Measurements from ENCODE around the gene KCNAB1.

KCNAB1 gene

GRCh38 chr3:156511987-156512677 is 391.8 kb downstream of the KCNAB1 start:
- Histone ChIP-seq H2BK120ac (ENCODE audit: low read depth, low read length) (no peak overlapping the region), H3K9me3 (ENCODE audit: control insufficient read depth, low read length) (no peaks in the 10 kb centered on the region), H3K9ac (ENCODE audit: low read length) (no peak overlapping the region)

GRCh38 chr3:156513619-156514018 is 393.2 kb downstream of the KCNAB1 start:
- Histone ChIP-seq H3K14ac (ENCODE audit: low read length in 2 of 2) (no peak overlapping the region), H4K8ac (ENCODE audit: low read length) (no peak overlapping the region), H3K4me1 (ENCODE audit: control insufficient read depth, insufficient read depth, low read depth, low read length) (no peaks in the 10 kb centered on the region), H2BK15ac (ENCODE audit: low read depth, poor library complexity, severe bottlenecking) (no peak overlapping the region), H3K23ac (ENCODE audit: low read length in 2 of 2) (no peak overlapping the region), H2AK5ac (ENCODE audit: low read length, severe bottlenecking) (no peak overlapping the region), H2BK120ac (ENCODE audit: low read depth, low read length) (no peak overlapping the region), H3K9me3 (ENCODE audit: control insufficient read depth, low read length) (no peaks in the 10 kb centered on the region), H3K4ac (ENCODE audit: low read depth in 1 of 2, low read length in 2 of 2) (no peak overlapping the region), H3K27ac (ENCODE audit: low read length, poor library complexity, severe bottlenecking) (no peak overlapping the region), H2BK5ac (ENCODE audit: low read depth, low read length, poor library complexity, severe bottlenecking) (no peak overlapping the region), H3K36me3 (ENCODE audit: control insufficient read depth in 1 of 2, insufficient read depth in 2 of 2, low read depth in 1 of 2, low read length in 2 of 2) (no peaks in the 10 kb centered on the region), H3K27me3 (ENCODE audit: control insufficient read depth in 1 of 2, insufficient read depth in 1 of 2, low read length in 2 of 2) (no peaks in the 10 kb centered on the region), H3K9ac (ENCODE audit: low read length) (no peak overlapping the region), H3K4me2 (ENCODE audit: low read length, poor library complexity, severe bottlenecking) (no peak overlapping the region), H2BK12ac (ENCODE audit: low read length in 2 of 2) (no peak overlapping the region), H2AFZ (ENCODE audit: low read depth, low read length) (no peak overlapping the region), H3K4me3 (ENCODE audit: insufficient read depth in 1 of 2, low read depth in 1 of 2, low read length in 2 of 2) (no peak overlapping the region), H4K91ac (ENCODE audit: low read length) (no peak overlapping the region), H3K18ac (ENCODE audit: low read depth in 1 of 2, low read length in 2 of 2) (no peak overlapping the region), H3K79me1 (replicated peaks; ENCODE audit: low read length, poor library complexity, severe bottlenecking) (no peaks in the 10 kb centered on the region)
- WGBS, result 18% methylated on average over 4 of the region's 5 CpGs
- peak; percentile 50 for DNase-seq

More at GRCh38 chr3:156511987-156512677, 391.8 kb downstream of the KCNAB1 start:
- H3K27ac ChIP-seq (ENCODE audit: low read length, poor library complexity, severe bottlenecking), result no peak overlapping the region
- H2BK5ac ChIP-seq (ENCODE audit: low read depth, low read length, poor library complexity, severe bottlenecking), result no peak overlapping the region
- H3K4ac ChIP-seq (ENCODE audit: low read depth in 1 of 2, low read length in 2 of 2), result no peak overlapping the region
- H3K36me3 ChIP-seq (ENCODE audit: control insufficient read depth in 1 of 2, insufficient read depth in 2 of 2, low read depth in 1 of 2, low read length in 2 of 2), result no peaks in the 10 kb centered on the region
- no peak overlapping the region for H4K8ac ChIP-seq (ENCODE audit: low read length)
- no peak overlapping the region for H3K4me2 ChIP-seq (ENCODE audit: low read length, poor library complexity, severe bottlenecking)
- H2AK5ac ChIP-seq (ENCODE audit: low read length, severe bottlenecking), result no peak overlapping the region
- no peak overlapping the region for H3K18ac ChIP-seq (ENCODE audit: low read depth in 1 of 2, low read length in 2 of 2)
- H3K4me1 ChIP-seq (ENCODE audit: control insufficient read depth, insufficient read depth, low read depth, low read length), result no peaks in the 10 kb centered on the region
- no peak overlapping the region for H3K4me3 ChIP-seq (ENCODE audit: insufficient read depth in 1 of 2, low read depth in 1 of 2, low read length in 2 of 2)
- no peak overlapping the region for H4K91ac ChIP-seq (ENCODE audit: low read length)
- no peak for DNase-seq
- 80% methylated on average over 1 of the region's 2 CpGs for WGBS
- no peak overlapping the region for H2BK12ac ChIP-seq (ENCODE audit: low read length in 2 of 2)
- H3K14ac ChIP-seq (ENCODE audit: low read length in 2 of 2), result no peak overlapping the region
- H2BK15ac ChIP-seq (ENCODE audit: low read depth, poor library complexity, severe bottlenecking), result no peak overlapping the region
- H3K79me1 ChIP-seq (replicated peaks; ENCODE audit: low read length, poor library complexity, severe bottlenecking), result no peaks in the 10 kb centered on the region
- H3K27me3 ChIP-seq (ENCODE audit: control insufficient read depth in 1 of 2, insufficient read depth in 1 of 2, low read length in 2 of 2), result no peaks in the 10 kb centered on the region
- H2AFZ ChIP-seq (ENCODE audit: low read depth, low read length), result no peak overlapping the region
- H3K23ac ChIP-seq (ENCODE audit: low read length in 2 of 2), result no peak overlapping the region

GRCh38 chr3:156516284-156516683 is 395.9 kb downstream of the KCNAB1 start:
- Histone ChIP-seq H3K9ac (ENCODE audit: low read length) (no peak overlapping the region), H3K27ac (ENCODE audit: low read length, poor library complexity, severe bottlenecking) (no peak overlapping the region), H3K9me3 (ENCODE audit: control insufficient read depth, low read length) (no peaks in the 10 kb centered on the region), H4K91ac (ENCODE audit: low read length) (no peak overlapping the region), H2BK15ac (ENCODE audit: low read depth, poor library complexity, severe bottlenecking) (peak overlapping the region; percentile 4), H2BK12ac (ENCODE audit: low read length in 2 of 2) (no peak overlapping the region), H3K27me3 (ENCODE audit: control insufficient read depth in 1 of 2, insufficient read depth in 1 of 2, low read length in 2 of 2) (no peaks in the 10 kb centered on the region), H4K8ac (ENCODE audit: low read length) (no peak overlapping the region), H3K18ac (ENCODE audit: low read depth in 1 of 2, low read length in 2 of 2) (no peak overlapping the region), H3K4ac (ENCODE audit: low read depth in 1 of 2, low read length in 2 of 2) (no peak overlapping the region), H2AK5ac (ENCODE audit: low read length, severe bottlenecking) (no peak overlapping the region), H2BK5ac (ENCODE audit: low read depth, low read length, poor library complexity, severe bottlenecking) (no peak overlapping the region), H3K79me1 (replicated peaks; ENCODE audit: low read length, poor library complexity, severe bottlenecking) (no peaks in the 10 kb centered on the region), H3K23ac (ENCODE audit: low read length in 2 of 2) (no peak overlapping the region), H3K36me3 (ENCODE audit: control insufficient read depth in 1 of 2, insufficient read depth in 2 of 2, low read depth in 1 of 2, low read length in 2 of 2) (no peaks in the 10 kb centered on the region), H2AFZ (ENCODE audit: low read depth, low read length) (no peak overlapping the region), H3K4me2 (ENCODE audit: low read length, poor library complexity, severe bottlenecking) (no peak overlapping the region), H2BK120ac (ENCODE audit: low read depth, low read length) (no peak overlapping the region), H3K4me1 (ENCODE audit: control insufficient read depth, insufficient read depth, low read depth, low read length) (peaks cover 2% of the 10 kb centered on the region), H3K14ac (ENCODE audit: low read length in 2 of 2) (no peak overlapping the region), H3K4me3 (ENCODE audit: insufficient read depth in 1 of 2, low read depth in 1 of 2, low read length in 2 of 2) (no peak overlapping the region)
- 86% methylated on average over 3 of the region's 3 CpGs for WGBS
- no peak for DNase-seq

- Histone ChIP-seq H3K36me3 (ENCODE audit: control insufficient read depth in 1 of 2, insufficient read depth in 2 of 2, low read depth in 1 of 2, low read length in 2 of 2) (no peaks in the 10 kb centered on the region), H2AK5ac (ENCODE audit: low read length, severe bottlenecking) (no peak overlapping the region), H3K27me3 (ENCODE audit: control insufficient read depth in 1 of 2, insufficient read depth in 1 of 2, low read length in 2 of 2) (no peaks in the 10 kb centered on the region)
Measured at GRCh38 chr3:156516961-156517360, 396.6 kb downstream of the KCNAB1 start.

More at GRCh38 chr3:156516961-156517360, 396.6 kb downstream of the KCNAB1 start:
- Histone ChIP-seq H3K23ac (ENCODE audit: low read length in 2 of 2) (no peak overlapping the region), H3K9me3 (ENCODE audit: control insufficient read depth, low read length) (no peaks in the 10 kb centered on the region), H3K4me2 (ENCODE audit: low read length, poor library complexity, severe bottlenecking) (no peak overlapping the region), H2BK5ac (ENCODE audit: low read depth, low read length, poor library complexity, severe bottlenecking) (no peak overlapping the region), H2BK15ac (ENCODE audit: low read depth, poor library complexity, severe bottlenecking) (no peak overlapping the region), H3K18ac (ENCODE audit: low read depth in 1 of 2, low read length in 2 of 2) (no peak overlapping the region), H4K8ac (ENCODE audit: low read length) (no peak overlapping the region), H3K79me1 (replicated peaks; ENCODE audit: low read length, poor library complexity, severe bottlenecking) (no peaks in the 10 kb centered on the region), H4K91ac (ENCODE audit: low read length) (no peak overlapping the region), H3K14ac (ENCODE audit: low read length in 2 of 2) (no peak overlapping the region), H3K27ac (ENCODE audit: low read length, poor library complexity, severe bottlenecking) (no peak overlapping the region), H3K9ac (ENCODE audit: low read length) (peak overlapping the region; percentile 33), H2AFZ (ENCODE audit: low read depth, low read length) (no peak overlapping the region), H3K4ac (ENCODE audit: low read depth in 1 of 2, low read length in 2 of 2) (no peak overlapping the region), H3K4me3 (ENCODE audit: insufficient read depth in 1 of 2, low read depth in 1 of 2, low read length in 2 of 2) (no peak overlapping the region), H2BK120ac (ENCODE audit: low read depth, low read length) (no peak overlapping the region), H2BK12ac (ENCODE audit: low read length in 2 of 2) (no peak overlapping the region), H3K4me1 (ENCODE audit: control insufficient read depth, insufficient read depth, low read depth, low read length) (peaks cover 2% of the 10 kb centered on the region)
- no peak for DNase-seq
- 46% methylated on average over 1 of the region's 1 CpG for WGBS
